Kidney epithelial cell (primary cell): ENCODE results near the gene HTR2B. TPM values are rescaled to one million over a fixed set of nuclear protein-coding genes. Genes with fewer than 3 reads are reported as not detected.

Experiments
- DNase-seq: peaks from one replicate; pipeline ENCODE4 v3.0.0-alpha.2; 2010; ENCODE audit warnings: low read depth
- H3K27me3 ChIP-seq: 2 replicates; pipeline ENCODE4 v1.6.0; 2011; ENCODE audit warnings: low read length; ENCODE audit not compliant: control insufficient read depth, insufficient read depth
- H3K36me3 ChIP-seq: 2 replicates; pipeline ENCODE4 v1.5.1; 2011; ENCODE audit warnings: low read length; ENCODE audit not compliant: control insufficient read depth, insufficient read depth
- H3K4me3 ChIP-seq: 2 replicates; pipeline ENCODE4 v1.5.1; 2011; ENCODE audit warnings: low read depth, mild to moderate bottlenecking, control low read depth, low read length
- CTCF ChIP-seq: IDR thresholded peaks from 2 replicates; pipeline ENCODE4 v1.5.1; 2011; ENCODE audit warnings: mild to moderate bottlenecking, moderate library complexity, low read length, control low read depth, inconsistent platforms; ENCODE audit not compliant: insufficient read depth, poor library complexity, severe bottlenecking
- total RNA-seq: library from RNA; depleted of rRNA; stranded (reverse); fragments of >200 nt; gene quantifications from 2 replicates; pipeline ENCODE4 v1.2.3, GENCODE V29; 2015

Gene HTR2B
- total RNA-seq, 1 donor from 2014 or later = 0.29 TPM

DNA sequence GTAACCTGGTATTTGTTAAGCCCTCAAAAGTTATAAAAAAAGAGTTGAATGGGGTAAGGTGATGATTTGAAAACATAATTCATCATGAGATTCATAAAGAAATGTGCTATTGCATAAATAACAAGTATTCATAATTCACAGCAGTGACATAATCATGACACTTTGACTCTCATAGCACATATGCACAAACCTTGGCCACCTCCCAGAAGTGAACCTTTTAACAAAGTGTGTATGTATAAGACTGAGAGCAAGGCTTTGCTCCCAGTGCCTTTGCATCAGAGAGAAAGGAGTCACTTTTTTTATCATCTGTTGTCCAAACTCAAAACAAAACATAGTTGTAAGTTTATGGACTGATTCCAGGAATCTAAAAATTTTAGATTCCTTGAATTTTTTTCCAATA, 15.0 kb upstream of the HTR2B start:
- Histone ChIP-seq H3K4me3 (no peak overlapping the region), H3K27me3 (no peaks in the 10 kb centered on the region), H3K36me3 (no peaks in the 10 kb centered on the region)
- TF ChIP-seq CTCF = no peak
- no peak for DNase-seq

DNA sequence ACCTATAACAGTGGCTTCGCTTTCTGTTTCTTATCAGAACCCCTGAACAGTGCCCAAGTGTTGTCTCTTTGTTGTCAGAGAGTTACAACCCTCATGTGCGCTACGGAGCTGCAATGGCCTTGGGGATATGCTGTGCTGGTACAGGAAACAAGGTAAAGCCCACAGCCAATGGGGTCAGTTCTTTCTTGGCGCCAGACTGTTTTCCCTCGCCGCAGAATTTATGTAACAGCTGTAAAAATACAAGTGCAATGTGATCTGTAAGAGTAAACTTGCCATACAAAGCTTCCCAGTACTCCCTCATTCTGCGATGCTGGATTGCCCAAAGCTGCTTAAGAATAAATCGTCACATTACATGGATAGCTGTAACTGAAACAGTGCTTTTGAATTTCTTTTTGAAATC, 13.9 kb upstream of the HTR2B start:
- H3K27me3 ChIP-seq = no peaks in the 10 kb centered on the region
- H3K36me3 ChIP-seq = no peaks in the 10 kb centered on the region
- TF ChIP-seq CTCF = no peak
- H3K4me3 ChIP-seq = no peak overlapping the region
- DNase-seq = no peak

DNA sequence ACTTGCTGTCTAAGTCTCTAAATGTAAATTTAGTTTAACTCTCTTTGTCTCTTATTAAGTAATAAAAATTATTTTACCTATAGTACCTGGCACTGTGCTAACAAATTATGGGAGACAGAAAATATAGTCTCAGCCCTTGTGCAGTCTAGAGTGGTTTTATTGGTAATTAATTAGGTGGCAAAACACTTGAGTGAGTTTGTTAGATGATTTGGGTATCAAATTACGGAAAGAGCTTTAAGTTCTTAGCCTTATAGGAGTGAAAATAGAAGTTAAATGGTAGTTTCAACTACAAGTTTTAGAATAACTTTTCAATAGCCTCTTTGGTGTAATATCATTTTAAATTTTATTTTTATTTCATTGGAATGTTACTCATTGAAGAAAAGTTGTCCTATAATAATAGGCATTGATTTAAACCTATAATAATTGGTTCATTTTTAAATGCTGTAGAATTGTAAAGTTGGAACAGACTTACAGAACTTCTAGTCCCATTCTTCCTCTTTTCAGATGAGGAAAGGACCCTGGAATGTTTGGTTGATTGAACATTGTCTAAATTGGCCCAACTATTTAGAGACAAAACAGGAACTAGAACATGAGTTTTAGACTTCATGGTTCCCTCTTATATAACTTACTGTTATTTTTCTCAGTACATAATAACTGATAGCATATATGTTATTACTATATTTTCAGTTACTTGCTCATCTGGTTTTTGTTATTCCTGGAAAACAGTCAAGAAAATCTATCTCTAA, 10.2 kb upstream of the HTR2B start:
- no peak for TF ChIP-seq CTCF
- DNase-seq = no peak
- H3K4me3 ChIP-seq = no peak overlapping the region
- H3K36me3 ChIP-seq = no peaks in the 10 kb centered on the region
- no peaks in the 10 kb centered on the region for H3K27me3 ChIP-seq

- DNase-seq = no peak
- no peak for TF ChIP-seq CTCF
- Histone ChIP-seq H3K27me3 (no peaks in the 10 kb centered on the region), H3K36me3 (no peaks in the 10 kb centered on the region), H3K4me3 (no peak overlapping the region)
Observed at GRCh38 chr2:231133365-231134099, 8.7 kb upstream of the HTR2B start.

- no peak for DNase-seq
- TF ChIP-seq CTCF = no peak
- H3K4me3 ChIP-seq = no peak overlapping the region
- H3K27me3 ChIP-seq = no peaks in the 10 kb centered on the region
- no peaks in the 10 kb centered on the region for H3K36me3 ChIP-seq
Observed at GRCh38 chr2:231132129-231132528, 7.3 kb upstream of the HTR2B start.
